ENCODE results near the gene RRP8.

Gene RRP8

DNA sequence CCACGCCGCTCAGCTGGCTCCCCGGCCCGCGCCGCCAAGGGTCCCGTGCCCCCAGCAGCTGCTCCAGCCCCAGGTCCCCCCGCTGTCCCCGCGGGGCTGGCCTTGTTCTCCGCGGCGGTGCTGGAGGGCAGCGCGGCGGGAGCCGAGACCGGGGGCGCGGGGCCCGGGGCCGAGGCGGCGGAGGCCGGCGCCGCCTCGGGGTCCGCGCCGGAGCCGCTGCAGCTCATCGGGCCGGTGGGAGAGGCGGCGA, 8.5 kb upstream of the RRP8 start:
- no peak for DNase-seq (ENCODE audit: low read depth)
- TF ChIP-seq, protein P1, sequence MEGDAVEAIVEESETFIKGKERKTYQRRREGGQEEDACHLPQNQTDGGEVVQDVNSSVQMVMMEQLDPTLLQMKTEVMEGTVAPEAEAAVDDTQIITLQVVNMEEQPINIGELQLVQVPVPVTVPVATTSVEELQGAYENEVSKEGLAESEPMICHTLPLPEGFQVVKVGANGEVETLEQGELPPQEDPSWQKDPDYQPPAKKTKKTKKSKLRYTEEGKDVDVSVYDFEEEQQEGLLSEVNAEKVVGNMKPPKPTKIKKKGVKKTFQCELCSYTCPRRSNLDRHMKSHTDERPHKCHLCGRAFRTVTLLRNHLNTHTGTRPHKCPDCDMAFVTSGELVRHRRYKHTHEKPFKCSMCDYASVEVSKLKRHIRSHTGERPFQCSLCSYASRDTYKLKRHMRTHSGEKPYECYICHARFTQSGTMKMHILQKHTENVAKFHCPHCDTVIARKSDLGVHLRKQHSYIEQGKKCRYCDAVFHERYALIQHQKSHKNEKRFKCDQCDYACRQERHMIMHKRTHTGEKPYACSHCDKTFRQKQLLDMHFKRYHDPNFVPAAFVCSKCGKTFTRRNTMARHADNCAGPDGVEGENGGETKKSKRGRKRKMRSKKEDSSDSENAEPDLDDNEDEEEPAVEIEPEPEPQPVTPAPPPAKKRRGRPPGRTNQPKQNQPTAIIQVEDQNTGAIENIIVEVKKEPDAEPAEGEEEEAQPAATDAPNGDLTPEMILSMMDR (IDR thresholded peaks at IDR 0.05; ENCODE audit: low read depth, low read length, missing control alignments), result no peak
- peak overlapping the region; percentile 87 for H3K4me3 ChIP-seq (ENCODE audit: low read depth, low read length)

DNA sequence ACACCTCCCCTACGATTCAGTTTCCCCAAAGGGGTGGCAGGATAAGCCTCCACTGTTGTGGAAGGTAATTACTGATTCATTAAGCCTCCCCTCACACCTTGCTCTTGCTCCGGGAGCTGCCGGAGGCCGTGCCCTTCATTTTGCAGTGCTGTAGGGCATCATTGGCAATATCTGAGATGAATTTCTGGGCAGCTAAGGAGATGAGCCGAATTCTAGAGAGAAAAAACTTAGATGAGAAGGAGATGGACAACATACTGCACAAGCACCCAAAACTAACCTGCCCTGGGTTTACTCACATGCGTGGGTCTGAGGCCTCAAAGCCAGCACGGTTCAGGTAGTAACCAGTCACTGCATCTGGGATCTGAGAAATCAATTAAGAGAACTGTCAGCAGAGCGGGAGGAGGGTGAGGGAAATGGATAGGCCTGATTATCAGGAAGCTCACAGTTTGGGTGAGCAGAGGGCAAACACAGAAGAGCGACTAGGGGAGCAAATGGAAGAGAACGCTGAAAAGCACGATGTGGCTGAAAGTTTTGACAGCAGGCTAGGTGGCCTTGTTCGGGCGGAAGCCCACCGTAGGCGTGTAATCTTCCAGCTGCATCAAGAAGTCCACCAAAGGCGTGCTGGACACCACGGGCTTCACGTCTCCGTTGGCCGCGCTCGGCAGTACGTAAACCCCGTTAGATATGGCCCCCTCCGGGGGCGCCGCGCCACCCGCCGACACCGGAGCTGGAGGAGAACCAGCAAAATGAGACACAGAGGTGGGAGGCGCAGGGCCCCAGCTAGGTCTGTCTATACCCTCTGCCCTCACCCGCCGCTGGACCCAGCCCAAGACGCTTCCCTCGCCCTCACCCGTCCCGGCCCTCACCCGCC, 7.9 kb upstream of the RRP8 start:
- no peak for DNase-seq (ENCODE audit: low read depth)
- peak overlapping the region; percentile 87 for H3K4me3 ChIP-seq (ENCODE audit: low read depth, low read length)
- TF ChIP-seq, protein P1 (IDR thresholded peaks at IDR 0.05; ENCODE audit: low read depth, low read length, missing control alignments), result no peak

DNA sequence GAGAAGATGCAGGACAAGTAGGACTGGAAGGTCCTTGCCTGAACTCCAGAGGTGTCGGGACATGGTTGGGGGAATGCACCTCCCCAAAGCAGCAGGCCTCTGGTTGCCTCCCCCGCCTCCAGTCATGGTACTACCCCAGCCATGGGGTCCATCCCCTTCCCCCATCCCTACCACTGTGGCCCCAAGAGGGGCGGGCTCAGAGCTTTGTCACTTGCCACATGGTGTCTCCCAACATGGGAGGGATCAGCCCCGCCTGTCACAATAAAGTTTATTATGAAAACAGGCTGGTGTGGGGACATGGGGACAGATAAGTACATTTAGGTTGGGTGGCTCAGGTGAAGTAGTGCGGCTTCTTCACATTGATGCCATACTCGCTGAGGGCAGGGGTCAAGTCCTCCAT, 7.2 kb upstream of the RRP8 start:
- DNase-seq (ENCODE audit: low read depth), result no peak
- H3K4me3 ChIP-seq (ENCODE audit: low read depth, low read length), result peak overlapping the region; percentile 87
- TF ChIP-seq, protein P1 (IDR thresholded peaks at IDR 0.05; ENCODE audit: low read depth, low read length, missing control alignments), result no peak

GRCh38 chr11:6609502-6610015, 6.1 kb upstream of the RRP8 start:
- TF ChIP-seq, protein P1 (IDR thresholded peaks at IDR 0.05; ENCODE audit: low read depth, low read length, missing control alignments), result no peak
- no peak for DNase-seq (ENCODE audit: low read depth)

GRCh38 chr11:6608726-6609501, 5.5 kb upstream of the RRP8 start:
- TF ChIP-seq, protein P1 (IDR thresholded peaks at IDR 0.05; ENCODE audit: low read depth, low read length, missing control alignments), result no peak
- no peak for DNase-seq (ENCODE audit: low read depth)
- no peak overlapping the region for H3K4me3 ChIP-seq (ENCODE audit: low read depth, low read length)

More at GRCh38 chr11:6609502-6610015, 6.1 kb upstream of the RRP8 start:
- no peak overlapping the region for H3K4me3 ChIP-seq (ENCODE audit: low read depth, low read length)

GRCh38 chr11:6608011-6608410, 4.6 kb upstream of the RRP8 start:
- TF ChIP-seq, protein P1 (IDR thresholded peaks at IDR 0.05; ENCODE audit: low read depth, low read length, missing control alignments), result no peak
- no peak overlapping the region for H3K4me3 ChIP-seq (ENCODE audit: low read depth, low read length)
- no peak for DNase-seq (ENCODE audit: low read depth)

Measured in GM12864 (cell line).